Esophagus muscularis mucosa (tissue), 4 donors: Measurements from ENCODE around the gene IFFO2.

Experiments
- EP300 ChIP-seq: sonication (generic); formaldehyde crosslinking; IDR thresholded peaks from one replicate; pipeline ENCODE4 v1.6.1; 2017; ENCODE audit warnings: antibody characterized with exemption
- POLR2A ChIP-seq: fragments of 450-650 bp; IDR thresholded peaks from one replicate; pipeline ENCODE4 v1.6.1; 2017; ENCODE audit warnings: antibody characterized with exemption, moderate library complexity, mild to moderate bottlenecking, low read depth
- POLR2AphosphoS5 ChIP-seq, 2 donors: sonication (generic); formaldehyde crosslinking; IDR thresholded peaks; one replicate each; pipeline ENCODE4 v1.6.1; 2017; ENCODE audit warnings: antibody characterized with exemption in 2 of 2
- TF ChIP-seq, protein P1 (sequence below), 3 experiments: fragments of 200-600 bp in 2 of 3; fragments of 450-650 bp in 1 of 3; sonication (generic) in 2 of 3; IDR thresholded peaks; one replicate each; pipeline ENCODE4 v1.5.1; 2017 to 2019; ENCODE audit warnings: antibody characterized with exemption in 3 of 3, mild to moderate bottlenecking in 2 of 3, moderate library complexity in 1 of 3

DNA sequence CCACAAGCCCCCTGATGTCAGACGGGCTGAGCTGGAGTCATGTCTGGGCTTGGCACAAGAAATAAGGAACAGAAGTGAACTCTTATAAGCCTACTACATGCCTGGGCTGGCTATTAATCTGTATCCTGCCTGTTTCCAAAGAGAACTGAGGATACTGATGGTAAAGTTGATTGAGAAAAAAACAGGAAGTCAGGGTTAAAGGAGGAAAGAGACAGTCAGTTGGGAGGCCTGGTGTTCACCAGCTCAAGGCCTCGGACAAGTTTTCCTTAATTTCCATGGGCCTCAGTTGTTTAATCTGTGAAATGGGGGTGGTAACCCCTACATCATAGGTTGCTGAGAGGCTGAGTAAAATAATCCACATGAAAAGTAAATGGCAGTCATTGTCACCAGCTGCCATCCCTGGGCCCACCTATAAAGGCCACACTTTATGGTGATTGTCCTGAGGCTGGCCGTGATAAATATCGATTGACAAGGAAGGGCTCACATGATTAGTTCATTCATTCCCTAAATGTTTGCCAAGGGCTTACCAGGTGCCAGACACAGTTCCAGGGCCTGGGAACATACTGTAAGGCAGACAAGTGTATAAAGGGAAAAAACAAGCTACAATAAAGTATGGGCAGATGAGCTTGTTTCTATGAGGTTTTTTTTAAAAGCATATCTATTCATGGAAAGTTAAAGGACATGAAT, 57.0 kb downstream of the IFFO2 start:
- TF ChIP-seq, protein P1, sequence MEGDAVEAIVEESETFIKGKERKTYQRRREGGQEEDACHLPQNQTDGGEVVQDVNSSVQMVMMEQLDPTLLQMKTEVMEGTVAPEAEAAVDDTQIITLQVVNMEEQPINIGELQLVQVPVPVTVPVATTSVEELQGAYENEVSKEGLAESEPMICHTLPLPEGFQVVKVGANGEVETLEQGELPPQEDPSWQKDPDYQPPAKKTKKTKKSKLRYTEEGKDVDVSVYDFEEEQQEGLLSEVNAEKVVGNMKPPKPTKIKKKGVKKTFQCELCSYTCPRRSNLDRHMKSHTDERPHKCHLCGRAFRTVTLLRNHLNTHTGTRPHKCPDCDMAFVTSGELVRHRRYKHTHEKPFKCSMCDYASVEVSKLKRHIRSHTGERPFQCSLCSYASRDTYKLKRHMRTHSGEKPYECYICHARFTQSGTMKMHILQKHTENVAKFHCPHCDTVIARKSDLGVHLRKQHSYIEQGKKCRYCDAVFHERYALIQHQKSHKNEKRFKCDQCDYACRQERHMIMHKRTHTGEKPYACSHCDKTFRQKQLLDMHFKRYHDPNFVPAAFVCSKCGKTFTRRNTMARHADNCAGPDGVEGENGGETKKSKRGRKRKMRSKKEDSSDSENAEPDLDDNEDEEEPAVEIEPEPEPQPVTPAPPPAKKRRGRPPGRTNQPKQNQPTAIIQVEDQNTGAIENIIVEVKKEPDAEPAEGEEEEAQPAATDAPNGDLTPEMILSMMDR (IDR thresholded peaks at IDR 0.05) = no peak
- TF ChIP-seq EP300 (no peak), POLR2A (no peak), POLR2AphosphoS5 (IDR thresholded peaks at IDR 0.05) (no peak)
